Regular cardiac myocyte (primary cell): Measurements from ENCODE around the gene MCM3. TPM values are rescaled to one million over a fixed set of nuclear protein-coding genes. Genes with fewer than 3 reads are reported as not detected.

ENCODE experiments used
- total RNA-seq: library from RNA; depleted of rRNA; stranded (reverse); fragments of >200 nt; gene quantifications from 2 replicates; pipeline ENCODE4 v1.2.3, GENCODE V29; 2014

The MCM3 gene
- 22.6 and 96.6 TPM in 2 replicates for total RNA-seq

GRCh38 chr6:52284460-52285176, at the start of gene MCM3:
MCM3 (minus strand) TSS chr6:52284742; CDS start chr6:52284674, 68 bp downstream.

GRCh38 chr6:52244400-52244799, 40.1 kb downstream of the MCM3 start, which contains the start of gene IL17F:
IL17F (minus strand) TSS chr6:52244500; CDS start chr6:52244429, 71 bp downstream.

Other genes starting within 250 kb of the MCM3 start
- under 0.01 TPM in 2 replicates for gene PKHD1, start 197.1 kb downstream of the MCM3 start, total RNA-seq
- not detected in 2 replicates for gene IL17A, start 98.4 kb downstream of the MCM3 start, total RNA-seq
- gene IL17F, start 40.2 kb downstream of the MCM3 start, total RNA-seq, result not detected in 2 replicates
- 3.5 and 6.2 TPM in 2 replicates for gene PAQR8, start 77.4 kb upstream of the MCM3 start, total RNA-seq
- gene EFHC1, start 135.6 kb upstream of the MCM3 start, total RNA-seq, result 17.1 and 37.2 TPM in 2 replicates